Naive B cell (primary cell): Measurements from ENCODE around the gene COL9A1. TPM values are rescaled to one million over a fixed set of nuclear protein-coding genes. Genes with fewer than 3 reads are reported as not detected.
"Not testable (repeated sequence)": the region's sequence is repeated elsewhere in the genome, so short reads cannot be mapped to it uniquely, and the experiment has no call there.

Experiments used
- ATAC-seq, 2 donors: fragments of 150-1000 bp; cut with Tn5 transposase; 2 replicates each; pipeline ENCODE4 v1.10.0; 2021; ENCODE audit warnings: low read depth in 2 of 2, mild to moderate bottlenecking in 2 of 2, moderate library complexity in 2 of 2
- DNase-seq: peaks from one replicate; pipeline ENCODE4 v3.0.0; 2022
- H3K27ac Mint-ChIP-seq, 6 donors: one replicate each; pipeline ENCODE4 v1.8.0; 2020 to 2022; ENCODE audit warnings: mild to moderate bottlenecking in 6 of 6, mixed read lengths in 6 of 6, moderate library complexity in 5 of 6, inconsistent platforms in 2 of 6
- H3K27me3 Mint-ChIP-seq, 3 donors: one replicate each; pipeline ENCODE4 v1.8.0; 2021 to 2022; ENCODE audit warnings: mixed read lengths in 3 of 3, mild to moderate bottlenecking in 1 of 3
- H3K36me3 Mint-ChIP-seq, 2 donors: one replicate each; pipeline ENCODE4 v1.8.0; 2020 to 2022; ENCODE audit warnings: mixed read lengths in 2 of 2, inconsistent platforms in 1 of 2, mild to moderate bottlenecking in 1 of 2
- H3K4me1 Mint-ChIP-seq, 3 donors: one replicate each; pipeline ENCODE4 v1.8.0; 2020 to 2022; ENCODE audit warnings: mixed read lengths in 3 of 3, inconsistent platforms in 1 of 3, mild to moderate bottlenecking in 1 of 3, moderate library complexity in 1 of 3
- H3K4me3 Mint-ChIP-seq, 8 donors: one replicate each; pipeline ENCODE4 v1.8.0; 2020 to 2022; ENCODE audit warnings: mild to moderate bottlenecking in 8 of 8, mixed read lengths in 8 of 8, moderate library complexity in 8 of 8, inconsistent platforms in 2 of 8
- H3K9me3 Mint-ChIP-seq, 7 donors: one replicate each; pipeline ENCODE4 v1.8.0; 2020 to 2022; ENCODE audit warnings: mixed read lengths in 7 of 7, mild to moderate bottlenecking in 5 of 7, inconsistent platforms in 2 of 7, moderate library complexity in 1 of 7
- polyA plus RNA-seq, 6 donors: library from polyadenylated mRNA; unstranded; fragments of 300-500 nt; fragmentation: Illumina TruSeq; gene quantifications; one replicate each; pipeline ENCODE4 v1.2.3, GENCODE V29; 2021; ENCODE audit warnings: low read depth in 6 of 6

The COL9A1 gene
- polyA plus RNA-seq = under 1 TPM in 1 of 6 donors, not detected in 5; 0.12 TPM

GRCh38 chr6:70303034-70303525 is at the start of gene COL9A1:
Gene COL9A1, minus strand, starts transcription at chr6:70303084. Its CDS starts 160 bp downstream, at chr6:70302924.
- Mint-ChIP-seq H3K4me1 (no peaks in the 10 kb centered on the region), H3K4me3 (no peak within 1 kb of the TSS), H3K36me3 (no peaks in the 10 kb centered on the region), H3K27me3 (peaks cover 31 to 54% (median 39%) of the 10 kb centered on the region in 3 donors), H3K27ac (no peak within 1 kb of the TSS), H3K9me3 (no peaks in the 10 kb centered on the region)
- DNase-seq (no peak), ATAC-seq (no peak)

GRCh38 chr6:70351461-70351860 is 48.6 kb upstream of the COL9A1 start:
- H3K4me1 Mint-ChIP-seq = no peaks in the 10 kb centered on the region
- peaks cover 0 to 21% (median 9%) of the 10 kb centered on the region in 3 donors for H3K27me3 Mint-ChIP-seq
- DNase-seq = no peak
- no peak overlapping the region for H3K27ac Mint-ChIP-seq
- H3K4me3 Mint-ChIP-seq = no peak overlapping the region
- no peak for ATAC-seq
- peaks cover 0 to 7% (median 0%) of the 10 kb centered on the region in 7 donors for H3K9me3 Mint-ChIP-seq
- no peaks in the 10 kb centered on the region for H3K36me3 Mint-ChIP-seq

DNA sequence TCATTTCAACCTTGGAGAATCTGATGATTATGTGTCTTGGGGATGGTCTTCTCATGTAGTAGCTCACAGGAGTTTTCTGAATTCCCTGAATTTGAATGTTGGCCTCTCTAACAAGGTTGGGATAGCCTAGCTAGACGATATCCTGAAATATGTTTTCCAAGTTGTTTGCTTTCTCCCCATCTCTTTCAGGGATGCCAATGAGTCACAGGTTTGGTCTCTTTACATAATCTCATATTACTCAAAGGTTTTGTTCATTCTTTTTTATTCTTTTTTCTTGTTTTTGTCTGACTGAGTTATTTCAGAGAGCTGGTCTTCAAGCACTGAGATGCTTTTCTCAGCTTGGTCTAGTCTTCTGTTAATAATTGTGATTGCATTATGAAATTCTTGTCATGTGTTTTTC is 42.7 kb upstream of the COL9A1 start:
- peak overlapping the region in 1 of 6 donors; percentile 9 for H3K27ac Mint-ChIP-seq
- H3K9me3 Mint-ChIP-seq = peaks cover 0 to 9% (median 2%) of the 10 kb centered on the region in 7 donors
- no peaks in the 10 kb centered on the region for H3K4me1 Mint-ChIP-seq
- H3K27me3 Mint-ChIP-seq = peaks cover 32 to 45% (median 32%) of the 10 kb centered on the region in 3 donors
- H3K4me3 Mint-ChIP-seq = no peak overlapping the region
- no peak for ATAC-seq
- no peak for DNase-seq
- H3K36me3 Mint-ChIP-seq = no peaks in the 10 kb centered on the region

- H3K4me3 Mint-ChIP-seq = no peak overlapping the region
- DNase-seq (no peak), ATAC-seq (no peak)
- peaks cover 0 to 25% (median 10%) of the 10 kb centered on the region in 7 donors for H3K9me3 Mint-ChIP-seq
- H3K4me1 Mint-ChIP-seq = no peaks in the 10 kb centered on the region
- H3K27me3 Mint-ChIP-seq = peaks cover 32 to 49% (median 44%) of the 10 kb centered on the region in 3 donors
- H3K27ac Mint-ChIP-seq = no peak overlapping the region
- no peaks in the 10 kb centered on the region for H3K36me3 Mint-ChIP-seq
Observed at GRCh38 chr6:70343313-70343712, 40.4 kb upstream of the COL9A1 start.

GRCh38 chr6:70339810-70340209 is 36.9 kb upstream of the COL9A1 start:
- not testable (repeated sequence) for ATAC-seq, H3K27ac Mint-ChIP-seq, H3K36me3 Mint-ChIP-seq, DNase-seq, H3K4me1 Mint-ChIP-seq, H3K4me3 Mint-ChIP-seq
- Mint-ChIP-seq H3K9me3 (peaks cover 0 to 19% (median 9%) of the 10 kb centered on the region in 7 donors), H3K27me3 (peaks cover 30 to 48% (median 40%) of the 10 kb centered on the region in 3 donors)

DNA sequence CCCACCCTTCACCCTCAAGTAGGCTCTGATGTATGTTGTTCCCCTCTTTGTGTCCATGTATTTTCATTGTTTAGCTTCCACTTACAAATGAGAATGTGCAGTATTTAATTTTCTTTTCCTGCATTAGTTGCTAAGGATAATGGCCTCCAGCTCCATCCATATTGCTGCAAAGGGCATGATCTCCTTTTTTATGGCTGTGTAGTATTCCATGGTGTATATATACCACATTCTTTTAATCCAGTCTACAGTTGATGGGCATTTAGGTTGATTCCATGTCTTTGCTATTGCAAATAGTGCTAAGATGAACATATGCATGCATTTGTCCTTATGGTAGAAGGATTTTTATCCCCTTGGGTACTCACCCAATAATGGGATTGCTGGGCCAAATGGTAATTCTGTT is 35.9 kb upstream of the COL9A1 start:
- DNase-seq (no peak), ATAC-seq (no peak)
- Mint-ChIP-seq H3K36me3 (peaks cover 0 to 4% of the 10 kb centered on the region in 2 donors), H3K9me3 (peaks cover 0 to 19% (median 11%) of the 10 kb centered on the region in 7 donors), H3K4me1 (no peaks in the 10 kb centered on the region), H3K27me3 (peaks cover 28 to 40% (median 33%) of the 10 kb centered on the region in 3 donors), H3K4me3 (no peak overlapping the region), H3K27ac (no peak overlapping the region)

- no peak overlapping the region for H3K4me3 Mint-ChIP-seq
- H3K36me3 Mint-ChIP-seq = peaks cover 0 to 4% of the 10 kb centered on the region in 2 donors
- ATAC-seq (no peak), DNase-seq (no peak)
- H3K27ac Mint-ChIP-seq = no peak overlapping the region
- no peaks in the 10 kb centered on the region for H3K4me1 Mint-ChIP-seq
- H3K9me3 Mint-ChIP-seq = peaks cover 0 to 24% (median 16%) of the 10 kb centered on the region in 7 donors
- peaks cover 31 to 34% (median 34%) of the 10 kb centered on the region in 3 donors for H3K27me3 Mint-ChIP-seq
Observed at GRCh38 chr6:70337743-70338105, 34.8 kb upstream of the COL9A1 start.

DNA sequence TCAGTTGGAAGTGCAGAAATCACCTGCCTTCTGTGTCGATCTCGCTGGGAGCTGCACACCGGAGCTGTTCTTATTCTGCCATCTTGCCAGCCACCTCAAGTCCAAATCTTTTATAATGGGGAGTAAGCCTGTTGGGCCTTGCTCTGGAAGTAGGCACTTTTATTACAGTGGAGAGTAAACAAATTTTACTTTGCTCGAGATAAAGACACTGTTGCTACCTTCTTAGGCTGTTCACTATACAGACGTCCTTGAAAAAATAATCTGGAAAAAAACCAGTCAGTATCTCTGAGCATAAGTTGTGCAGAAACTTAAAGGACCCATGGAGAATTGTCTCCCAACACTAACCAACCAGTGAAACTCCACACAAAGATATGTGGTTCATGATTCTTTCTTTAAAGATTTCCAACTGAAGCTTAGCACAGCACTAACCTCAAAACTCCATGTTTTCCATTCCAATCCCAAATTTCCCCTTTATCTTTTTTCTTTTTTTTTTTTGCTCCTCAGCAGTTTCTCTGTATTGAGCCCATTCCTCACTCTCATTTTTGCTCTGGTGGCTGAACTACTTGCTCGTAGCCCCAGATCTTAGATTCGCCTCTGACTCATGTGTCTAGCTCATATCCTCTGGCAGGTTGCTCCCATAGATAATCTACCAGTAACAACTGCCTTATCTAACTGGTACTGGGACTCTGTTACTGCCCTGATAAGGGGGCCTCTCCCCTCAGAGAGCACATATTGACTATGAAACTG is 34.3 kb upstream of the COL9A1 start:
- H3K36me3 Mint-ChIP-seq = peaks cover 0 to 4% of the 10 kb centered on the region in 2 donors
- H3K4me1 Mint-ChIP-seq = no peaks in the 10 kb centered on the region
- DNase-seq (no peak), ATAC-seq (no peak)
- H3K27me3 Mint-ChIP-seq = peaks cover 31 to 34% (median 32%) of the 10 kb centered on the region in 3 donors
- peaks cover 0 to 28% (median 18%) of the 10 kb centered on the region in 7 donors for H3K9me3 Mint-ChIP-seq
- no peak overlapping the region for H3K27ac Mint-ChIP-seq
- H3K4me3 Mint-ChIP-seq = peak overlapping the region in 1 of 8 donors; percentile 12

DNA sequence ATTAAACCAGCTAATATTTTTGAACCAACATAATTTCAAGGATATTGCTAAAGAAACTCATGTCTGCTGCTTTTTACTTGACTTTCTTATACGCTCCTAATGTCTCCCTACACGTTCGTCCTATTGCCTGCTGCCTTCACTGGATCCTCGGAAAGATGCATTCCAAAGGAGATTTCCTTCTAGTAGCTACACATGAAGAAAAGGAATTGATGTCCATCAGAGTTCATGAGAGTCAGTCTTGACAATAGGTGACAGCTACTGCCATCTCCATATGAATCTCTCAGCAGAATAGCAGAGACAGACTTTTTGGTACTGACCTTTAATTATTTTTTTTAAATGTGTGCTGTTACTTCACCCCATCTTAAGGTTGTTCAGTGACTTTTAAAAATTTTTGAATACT is 24.2 kb upstream of the COL9A1 start:
- Mint-ChIP-seq H3K9me3 (peaks cover 0 to 7% (median 5%) of the 10 kb centered on the region in 7 donors), H3K36me3 (no peaks in the 10 kb centered on the region), H3K4me3 (no peak overlapping the region), H3K27me3 (peaks cover 0 to 5% (median 0%) of the 10 kb centered on the region in 3 donors), H3K27ac (no peak overlapping the region), H3K4me1 (no peaks in the 10 kb centered on the region)
- ATAC-seq = no peak
- DNase-seq = no peak

GRCh38 chr6:70325009-70325408 is 22.1 kb upstream of the COL9A1 start:
- H3K4me1 Mint-ChIP-seq = no peaks in the 10 kb centered on the region
- no peak overlapping the region for H3K4me3 Mint-ChIP-seq
- no peak for ATAC-seq
- no peaks in the 10 kb centered on the region for H3K36me3 Mint-ChIP-seq
- H3K27ac Mint-ChIP-seq = no peak overlapping the region
- no peaks in the 10 kb centered on the region for H3K9me3 Mint-ChIP-seq
- peaks cover 0 to 10% (median under 1%) of the 10 kb centered on the region in 3 donors for H3K27me3 Mint-ChIP-seq
- no peak for DNase-seq

GRCh38 chr6:70317799-70318198 is 14.9 kb upstream of the COL9A1 start:
- not testable (repeated sequence) for DNase-seq, H3K4me1 Mint-ChIP-seq, H3K27ac Mint-ChIP-seq, H3K36me3 Mint-ChIP-seq, H3K4me3 Mint-ChIP-seq, ATAC-seq, H3K9me3 Mint-ChIP-seq
- H3K27me3 Mint-ChIP-seq = peaks cover 20 to 40% (median 38%) of the 10 kb centered on the region in 3 donors

GRCh38 chr6:70315079-70315751 is 12.3 kb upstream of the COL9A1 start:
- ATAC-seq = no peak
- Mint-ChIP-seq H3K27ac (no peak overlapping the region), H3K27me3 (peaks cover 24 to 50% (median 35%) of the 10 kb centered on the region in 3 donors), H3K36me3 (no peaks in the 10 kb centered on the region), H3K9me3 (no peaks in the 10 kb centered on the region), H3K4me3 (no peak overlapping the region), H3K4me1 (no peaks in the 10 kb centered on the region)
- DNase-seq = no peak

GRCh38 chr6:70314296-70314695 is 11.4 kb upstream of the COL9A1 start:
- peaks cover 24 to 53% (median 33%) of the 10 kb centered on the region in 3 donors for H3K27me3 Mint-ChIP-seq
- H3K4me1 Mint-ChIP-seq = no peaks in the 10 kb centered on the region
- no peak for DNase-seq
- ATAC-seq = no peak
- H3K36me3 Mint-ChIP-seq = no peaks in the 10 kb centered on the region
- H3K9me3 Mint-ChIP-seq = no peaks in the 10 kb centered on the region
- H3K4me3 Mint-ChIP-seq = no peak overlapping the region
- H3K27ac Mint-ChIP-seq = no peak overlapping the region
